ENCODE measurements around the gene CD248. TPM values are rescaled to one million over a fixed set of nuclear protein-coding genes. Genes with fewer than 3 reads are reported as not detected.
"Not testable (repeated sequence)": the region's sequence is repeated elsewhere in the genome, so short reads cannot be mapped to it uniquely, and the experiment has no call there.

The CD248 gene
- total RNA-seq, 1 experiment from 2014 or later: not detected

DNA sequence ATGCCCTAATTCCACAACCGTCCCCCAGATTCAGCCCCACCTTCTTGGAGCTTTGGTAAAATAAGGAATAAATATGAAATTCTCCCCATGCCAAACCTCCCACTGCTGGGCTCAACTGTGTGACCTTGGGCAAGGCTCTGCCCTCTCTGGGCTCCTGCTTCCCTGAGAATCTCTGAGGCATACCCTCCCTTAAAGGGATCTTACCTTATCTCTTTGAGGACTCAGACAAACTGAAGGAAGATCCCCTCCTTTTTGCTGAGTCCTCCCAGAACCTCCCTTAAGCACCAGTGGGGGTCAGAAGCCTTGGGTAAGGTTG is 2.7 kb downstream of the CD248 start:
- DNase-seq (ENCODE audit: low read depth): no peak

DNA sequence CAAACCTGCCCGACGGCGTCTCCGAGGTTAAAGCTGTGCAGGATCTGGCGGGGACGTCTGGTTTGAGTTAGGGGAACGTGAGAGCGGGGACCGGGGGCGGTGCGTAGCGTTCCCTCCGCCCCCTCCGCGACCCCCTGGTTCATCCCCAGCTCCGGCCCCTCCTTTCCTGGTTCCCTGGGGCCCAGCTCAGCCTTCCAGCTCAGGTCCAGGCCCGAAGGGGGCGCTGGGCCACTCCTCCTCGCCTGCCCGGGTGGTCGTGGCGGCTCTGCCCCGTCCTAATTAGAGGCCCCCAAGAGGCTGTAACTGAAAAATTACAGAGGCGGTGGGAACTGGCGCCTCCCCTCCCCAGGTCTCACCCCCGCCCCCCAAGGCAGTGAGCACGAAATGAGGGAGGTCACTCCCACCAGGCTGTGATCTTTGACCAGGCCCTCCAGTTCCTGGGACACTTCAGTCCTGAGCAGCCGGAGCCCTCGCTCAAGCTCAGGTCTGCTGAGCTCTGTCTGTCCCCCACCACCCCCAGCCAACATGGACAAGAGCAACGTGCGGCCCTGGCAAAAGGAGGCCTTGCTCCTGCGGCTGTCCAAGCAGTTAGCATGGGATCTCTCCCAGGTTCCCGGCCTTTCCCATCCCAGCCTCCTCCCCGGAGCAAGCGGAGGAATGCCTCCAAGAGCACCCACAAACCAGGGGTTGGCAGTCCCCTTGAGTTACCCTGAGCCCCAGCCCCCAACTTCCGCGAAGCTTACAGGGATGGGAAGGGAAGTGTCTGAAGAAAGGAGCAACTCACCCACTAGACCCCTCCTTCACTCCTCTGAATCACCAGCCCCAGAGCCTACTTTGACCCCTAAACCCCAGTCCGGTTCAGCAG is 3.3 kb downstream of the CD248 start:
- DNase-seq (ENCODE audit: low read depth): no peak

DNA sequence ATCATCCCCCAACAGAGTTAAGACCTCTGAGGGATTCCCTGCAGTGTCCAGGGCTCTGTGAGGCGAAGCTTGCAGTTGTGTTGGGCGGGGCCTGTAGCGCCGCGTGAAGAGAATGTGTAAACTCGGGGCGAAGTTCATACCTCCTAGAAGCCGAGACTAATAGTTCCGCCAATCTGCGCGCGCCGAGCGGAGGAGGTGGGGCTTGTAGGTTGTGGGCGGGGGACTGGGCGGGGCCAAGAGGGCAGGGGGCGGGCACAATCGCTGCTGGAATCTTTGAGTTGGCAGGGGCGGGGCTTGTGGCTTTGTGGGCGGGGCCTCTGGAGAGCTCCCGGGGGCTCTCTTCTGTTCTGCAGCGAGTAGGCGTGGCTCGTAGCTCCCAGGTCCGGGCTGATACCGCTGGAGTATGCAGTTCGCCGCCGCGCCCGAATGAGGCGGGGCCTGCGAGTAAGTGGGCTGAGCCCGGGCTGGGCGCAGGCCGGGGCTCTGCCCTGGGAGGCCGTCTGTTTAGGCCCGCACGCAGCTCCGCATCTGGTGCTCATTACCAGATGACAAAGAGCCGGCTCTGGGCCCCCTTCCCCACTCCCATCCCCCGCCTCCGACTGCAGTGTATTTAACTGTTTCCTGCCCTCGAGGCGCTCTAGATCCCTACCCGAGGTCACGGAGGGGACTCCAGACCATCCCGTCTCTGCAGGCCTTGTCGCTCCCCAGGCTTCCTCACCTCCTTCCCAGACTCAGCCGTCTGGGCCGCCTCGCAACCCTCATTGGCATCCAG is 4.1 kb downstream of the CD248 start:
- peak; percentile 92 for DNase-seq (ENCODE audit: low read depth)

DNA sequence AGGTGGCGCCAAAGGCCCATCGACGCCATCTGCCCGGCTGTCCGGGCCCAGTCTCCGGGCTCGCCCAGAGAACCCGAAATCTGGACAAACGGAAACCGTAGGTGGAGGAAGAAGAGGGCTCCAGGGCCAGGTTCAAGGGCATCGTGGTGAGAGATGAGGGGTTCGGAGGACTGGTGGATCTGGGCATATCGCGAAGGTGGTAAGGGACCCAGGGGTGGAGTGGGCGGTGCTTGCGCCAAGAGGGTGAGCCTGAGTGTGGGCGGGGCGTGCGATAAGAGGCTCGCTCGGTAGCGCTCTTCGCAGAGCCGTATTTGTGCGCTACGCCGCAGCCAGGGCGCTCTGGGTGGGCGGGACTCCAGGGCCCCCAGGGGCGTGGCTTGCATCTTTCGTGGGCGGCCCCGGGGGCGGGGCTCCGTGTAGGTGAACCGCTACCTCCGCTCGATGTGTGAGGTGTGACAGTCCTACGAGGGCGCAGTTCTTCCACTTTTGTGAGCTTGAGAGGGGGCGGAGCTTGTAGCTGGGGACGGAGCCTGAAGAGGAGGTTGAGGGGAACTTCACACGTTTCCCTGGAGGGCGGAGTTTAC is 4.8 kb downstream of the CD248 start:
- DNase-seq (ENCODE audit: low read depth): peak; percentile 88

DNA sequence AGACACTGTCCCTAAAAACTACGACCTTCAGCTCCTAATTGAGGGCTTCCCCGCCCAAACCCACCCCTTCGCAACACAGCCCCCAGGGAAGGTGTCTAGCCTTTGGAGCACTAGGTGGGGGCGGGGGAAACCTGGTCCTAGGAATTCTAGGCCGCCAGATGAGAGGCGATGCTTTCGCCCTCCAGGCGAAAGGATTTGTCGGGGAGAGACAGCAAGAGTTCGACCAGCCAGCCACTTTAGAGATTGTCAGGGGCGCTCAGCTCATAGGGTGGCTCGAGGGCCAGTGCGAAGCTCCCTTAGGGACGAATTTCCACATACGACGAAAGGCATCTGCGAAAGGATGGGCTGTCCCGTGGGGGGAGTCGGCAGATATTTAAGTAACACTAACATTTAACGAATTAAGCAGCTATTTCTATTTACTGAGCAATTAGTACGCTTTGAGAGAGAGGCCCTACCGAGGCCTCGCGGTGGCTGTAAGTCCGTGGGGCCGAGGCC is 5.3 kb downstream of the CD248 start:
- no peak for DNase-seq (ENCODE audit: low read depth)

DNA sequence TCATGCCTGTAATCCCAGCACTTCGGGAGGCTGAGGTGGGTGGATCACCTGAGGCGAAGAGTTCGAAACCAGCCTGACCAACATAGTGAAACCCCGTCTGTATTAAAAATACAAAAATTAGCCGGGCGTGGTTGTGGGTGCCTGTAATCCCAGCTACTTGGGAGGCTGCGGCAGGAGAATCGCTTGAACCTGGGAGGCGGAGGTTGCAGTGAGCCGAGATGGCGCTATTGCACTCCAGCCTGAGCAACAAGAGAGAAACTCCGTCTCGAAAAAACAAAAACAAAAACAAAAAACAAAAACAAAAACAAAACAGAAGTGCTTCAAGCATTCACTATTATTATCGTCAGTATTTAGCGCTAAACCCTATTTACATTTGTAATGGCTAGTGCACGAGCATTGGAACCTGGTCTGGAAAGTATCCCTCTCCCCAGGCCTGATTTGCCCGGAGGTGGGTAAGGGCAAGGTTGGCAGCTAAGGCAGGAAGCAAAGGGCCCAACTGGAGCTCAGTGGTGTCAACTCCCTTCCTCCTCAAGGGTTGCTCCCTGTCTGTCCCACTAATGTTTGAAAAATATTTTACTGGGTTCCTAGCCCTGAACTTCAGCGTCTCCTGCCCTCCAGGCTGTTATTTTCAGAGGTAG is 5.9 kb downstream of the CD248 start:
- not testable (repeated sequence) for DNase-seq (ENCODE audit: low read depth)

DNA sequence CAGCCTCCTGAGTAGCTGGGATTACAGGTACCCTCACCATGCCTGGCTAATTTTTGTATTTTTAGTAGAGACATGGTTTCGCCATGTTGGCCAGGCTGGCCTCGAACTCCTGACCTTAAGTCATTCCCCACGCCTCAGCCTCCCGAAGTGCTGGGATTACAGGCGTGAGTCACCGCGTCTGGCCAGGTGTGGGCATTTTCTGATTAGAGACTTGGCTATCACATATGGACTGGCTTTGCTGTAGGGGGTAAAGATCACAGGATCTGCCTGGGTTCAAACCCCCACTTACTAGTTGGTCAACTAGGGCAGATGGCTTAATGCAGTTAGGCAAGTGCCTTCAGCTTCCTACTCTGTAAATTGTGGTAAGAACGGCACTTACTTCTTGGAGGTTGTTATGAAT is 6.5 kb downstream of the CD248 start:
- DNase-seq (ENCODE audit: low read depth): no peak

DNA sequence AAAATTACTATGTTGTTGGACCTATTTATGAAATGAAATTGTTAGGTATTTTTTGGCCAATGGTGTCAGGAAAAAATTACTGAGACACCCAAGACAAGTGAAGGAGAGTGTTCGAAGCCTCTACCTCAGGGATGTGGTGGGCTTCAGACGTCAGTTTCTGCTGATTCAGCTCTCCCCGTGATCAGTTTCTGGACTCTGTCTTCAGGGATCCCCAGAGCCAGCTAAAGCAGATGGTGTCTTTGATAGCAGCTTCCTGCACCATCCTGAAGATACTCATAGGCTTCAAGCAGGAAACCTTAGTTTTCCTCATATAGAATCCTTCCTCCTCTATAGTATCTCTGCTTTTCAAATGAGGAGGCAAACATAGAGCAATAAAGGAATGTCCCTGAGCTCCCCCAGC is 7.4 kb downstream of the CD248 start:
- no peak for DNase-seq (ENCODE audit: low read depth)

DNA sequence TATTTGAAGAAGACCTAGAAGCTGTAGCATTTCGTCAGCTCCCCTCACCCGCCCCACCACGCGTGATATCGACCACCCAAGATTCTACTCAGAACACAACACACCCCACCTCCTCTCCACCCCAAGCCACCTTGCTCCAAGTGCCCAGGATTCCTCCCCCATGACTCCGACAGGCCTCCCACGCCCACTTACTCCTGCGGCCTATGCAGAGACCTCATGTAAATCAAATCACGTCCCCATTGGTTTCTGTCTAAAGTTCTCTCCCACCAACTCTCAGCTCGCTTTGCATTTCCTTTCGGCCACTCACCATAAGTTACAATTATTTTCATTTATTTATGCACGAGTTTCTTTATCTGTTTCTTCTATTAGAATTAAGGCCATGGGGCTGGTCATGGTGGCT is 14.2 kb downstream of the CD248 start:
- no peak for DNase-seq (ENCODE audit: low read depth)

DNA sequence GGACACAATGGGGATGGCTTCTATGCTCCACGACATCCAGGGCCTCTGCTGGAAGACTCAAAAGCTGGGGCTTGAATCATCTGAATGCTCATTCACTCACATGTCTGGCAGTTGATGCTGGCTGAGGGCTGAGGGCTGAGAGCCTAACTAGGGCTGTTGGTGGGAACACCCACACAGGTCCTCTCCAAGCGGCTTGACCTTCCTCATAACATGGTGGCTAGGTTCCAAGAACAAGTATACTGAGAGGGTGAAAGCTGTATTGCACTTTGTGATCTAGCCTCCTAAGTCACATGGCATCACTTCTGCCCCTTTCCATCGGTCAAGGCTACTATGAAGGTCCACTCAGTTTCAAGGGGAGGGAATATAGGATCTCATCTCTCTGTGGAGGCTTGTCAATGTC is 17.7 kb downstream of the CD248 start:
- no peak for DNase-seq (ENCODE audit: low read depth)

DNA sequence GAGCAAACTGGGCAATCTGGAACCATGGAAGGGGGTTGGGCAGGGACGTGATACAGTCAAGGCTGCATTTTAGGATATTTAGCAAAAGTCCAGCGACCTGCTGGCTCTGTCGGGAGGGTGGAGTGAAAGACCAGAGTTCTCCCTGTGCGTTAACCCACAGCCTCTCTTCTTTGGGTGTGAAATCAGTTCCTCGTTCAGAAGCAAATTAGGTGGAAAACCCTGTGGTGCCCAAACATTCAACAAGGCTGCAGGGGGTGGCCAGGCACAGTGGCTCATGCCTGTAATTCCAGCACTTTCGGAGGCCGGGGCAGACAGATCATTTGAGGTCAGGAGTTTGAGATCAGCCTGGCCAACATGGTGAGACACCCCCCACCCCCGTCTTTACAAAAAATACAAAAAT is 19.2 kb downstream of the CD248 start:
- DNase-seq (ENCODE audit: low read depth): no peak

DNA sequence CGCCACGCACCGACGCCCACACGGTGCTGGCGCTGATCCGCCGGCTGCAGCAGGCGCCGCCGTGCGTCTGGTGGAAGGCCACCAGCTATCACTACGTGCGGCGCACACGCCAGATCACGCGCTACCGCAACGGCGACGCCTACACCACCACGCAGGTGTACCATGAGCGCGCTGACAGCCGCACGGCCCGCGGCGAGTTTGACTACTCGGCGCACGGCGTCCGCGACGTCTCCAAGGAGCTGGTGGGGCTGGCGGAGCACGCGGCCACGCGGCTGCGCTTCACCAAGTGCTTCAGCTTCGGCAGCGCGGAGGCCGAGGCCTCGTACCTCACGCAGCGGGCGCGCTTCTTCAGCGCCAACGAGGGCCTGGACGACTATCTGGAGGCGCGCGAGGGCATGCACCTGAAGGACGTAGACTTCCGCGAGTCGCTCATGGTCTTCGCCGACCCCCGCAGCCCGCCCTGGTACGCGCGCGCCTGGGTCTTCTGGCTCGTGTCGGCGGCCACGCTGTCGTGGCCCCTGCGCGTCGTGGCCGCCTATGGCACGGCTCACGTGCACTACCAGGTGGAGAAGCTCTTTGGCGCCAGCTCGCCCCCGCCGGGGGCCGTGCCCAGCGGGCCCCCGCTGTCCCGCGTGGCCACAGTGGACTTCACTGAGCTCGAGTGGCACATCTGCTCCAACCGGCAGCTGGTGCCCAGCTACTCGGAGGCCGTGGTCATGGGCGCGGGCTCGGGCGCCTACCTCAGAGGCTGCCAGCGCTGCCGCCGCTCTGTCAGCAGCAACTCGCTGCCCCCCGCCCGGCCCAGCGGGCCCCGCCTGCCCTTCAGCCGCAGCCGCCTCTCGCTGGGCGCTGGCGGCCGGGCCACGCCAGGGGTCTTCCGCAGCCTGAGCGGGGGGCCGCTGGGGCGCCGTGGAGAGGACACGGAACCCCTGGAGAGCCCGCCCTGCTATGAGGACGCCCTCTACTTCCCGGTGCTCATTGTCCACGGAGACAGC is 21.9 kb downstream of the CD248 start:
- no peak for DNase-seq (ENCODE audit: low read depth)

DNA sequence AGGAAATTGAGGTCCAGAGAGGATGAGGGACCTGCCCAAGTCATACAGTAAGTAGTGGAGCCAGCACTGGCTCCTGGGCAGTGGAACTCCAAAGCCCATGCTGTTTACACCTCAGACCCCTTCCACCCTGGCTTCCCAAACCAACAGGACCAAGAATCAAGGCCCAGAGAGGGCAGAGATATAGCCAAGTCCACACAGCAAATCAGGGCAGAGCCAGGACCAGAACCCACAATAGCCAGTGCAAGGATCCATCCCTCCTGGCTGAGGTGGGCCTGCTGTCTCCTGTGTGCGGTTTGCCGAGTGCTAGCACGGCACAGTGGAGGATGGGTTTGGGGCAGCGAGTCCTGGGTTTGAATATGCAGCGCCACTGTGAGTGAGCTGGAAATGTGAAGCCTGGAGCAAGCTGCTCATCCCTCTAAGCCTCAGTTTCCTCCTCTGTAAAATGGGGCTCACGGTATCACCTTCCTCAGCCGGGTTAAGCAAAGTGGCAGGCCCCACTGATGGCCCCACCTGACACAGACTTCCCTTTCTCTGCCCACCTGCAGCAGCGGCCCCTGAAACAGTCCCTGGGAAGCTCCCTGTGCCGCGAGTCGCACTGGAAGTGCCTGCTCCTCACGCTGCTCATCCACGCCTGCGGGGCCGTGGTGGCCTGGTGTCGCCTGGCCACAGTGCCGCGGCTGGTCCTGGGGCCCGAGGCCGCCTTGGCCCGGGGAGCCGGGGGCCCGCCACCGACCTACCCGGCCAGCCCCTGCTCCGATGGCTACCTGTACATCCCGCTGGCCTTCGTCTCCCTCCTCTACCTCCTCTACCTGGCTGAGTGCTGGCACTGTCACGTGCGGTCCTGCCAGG is 22.8 kb downstream of the CD248 start:
- DNase-seq (ENCODE audit: low read depth): no peak

DNA sequence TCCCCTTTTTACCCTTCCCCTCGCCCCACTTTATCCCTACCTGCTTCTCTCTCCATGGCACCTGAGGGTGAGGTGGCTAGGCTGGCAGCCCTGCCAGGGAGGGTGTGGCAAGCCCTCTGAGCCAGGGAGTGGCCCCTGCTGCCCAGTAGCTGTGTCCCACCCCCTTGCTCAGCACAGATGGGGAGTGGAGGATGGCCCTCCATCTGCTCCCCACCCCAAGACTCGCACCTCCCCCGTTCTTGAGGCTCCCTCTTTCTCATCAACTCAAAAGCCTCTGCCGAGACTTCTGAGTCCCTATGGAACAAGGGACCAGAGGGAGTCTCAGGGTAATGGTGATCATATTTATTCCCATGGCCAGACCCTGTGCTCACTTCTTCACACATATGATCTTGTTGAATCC is 23.5 kb downstream of the CD248 start:
- no peak for DNase-seq (ENCODE audit: low read depth)

DNA sequence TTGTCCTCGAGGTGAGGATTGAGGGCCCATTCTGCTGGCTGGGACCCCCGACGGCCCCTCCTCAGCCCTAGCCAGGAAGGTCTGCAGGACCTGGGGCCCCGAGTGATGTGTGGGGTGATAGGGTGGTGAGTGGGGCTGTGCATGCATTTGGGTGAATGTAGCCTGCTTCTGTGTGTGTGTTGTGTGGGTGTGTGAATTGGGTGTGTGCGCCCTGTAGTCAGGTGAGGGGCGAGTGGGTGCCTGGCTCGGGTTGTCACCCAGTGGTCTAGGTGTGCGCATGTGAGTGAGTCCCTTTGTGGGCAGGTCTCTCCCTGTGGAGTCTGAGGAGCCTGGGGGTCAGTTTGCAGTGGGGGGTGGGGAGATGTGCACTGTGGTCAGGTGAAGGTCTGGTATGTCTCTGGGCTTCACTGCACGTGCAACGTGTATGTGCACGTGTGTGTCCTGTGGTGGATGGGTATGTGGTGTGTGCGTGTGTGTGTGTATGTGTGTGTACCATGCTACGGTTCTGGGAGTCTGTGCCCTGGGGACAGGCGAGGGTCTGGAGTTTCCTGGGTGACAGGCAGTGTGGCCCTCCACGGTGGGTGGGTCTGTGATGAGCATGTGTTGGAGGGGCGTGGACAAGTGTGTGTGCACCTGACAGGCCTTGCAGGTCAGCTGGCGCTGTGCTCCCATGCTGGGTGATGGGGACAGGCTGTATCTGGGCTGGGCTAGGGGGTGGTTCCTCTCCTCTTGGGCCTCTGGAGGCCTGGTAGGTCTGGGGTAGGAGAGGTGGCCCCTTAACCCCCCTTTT is 24.1 kb downstream of the CD248 start:
- no peak for DNase-seq (ENCODE audit: low read depth)

DNA sequence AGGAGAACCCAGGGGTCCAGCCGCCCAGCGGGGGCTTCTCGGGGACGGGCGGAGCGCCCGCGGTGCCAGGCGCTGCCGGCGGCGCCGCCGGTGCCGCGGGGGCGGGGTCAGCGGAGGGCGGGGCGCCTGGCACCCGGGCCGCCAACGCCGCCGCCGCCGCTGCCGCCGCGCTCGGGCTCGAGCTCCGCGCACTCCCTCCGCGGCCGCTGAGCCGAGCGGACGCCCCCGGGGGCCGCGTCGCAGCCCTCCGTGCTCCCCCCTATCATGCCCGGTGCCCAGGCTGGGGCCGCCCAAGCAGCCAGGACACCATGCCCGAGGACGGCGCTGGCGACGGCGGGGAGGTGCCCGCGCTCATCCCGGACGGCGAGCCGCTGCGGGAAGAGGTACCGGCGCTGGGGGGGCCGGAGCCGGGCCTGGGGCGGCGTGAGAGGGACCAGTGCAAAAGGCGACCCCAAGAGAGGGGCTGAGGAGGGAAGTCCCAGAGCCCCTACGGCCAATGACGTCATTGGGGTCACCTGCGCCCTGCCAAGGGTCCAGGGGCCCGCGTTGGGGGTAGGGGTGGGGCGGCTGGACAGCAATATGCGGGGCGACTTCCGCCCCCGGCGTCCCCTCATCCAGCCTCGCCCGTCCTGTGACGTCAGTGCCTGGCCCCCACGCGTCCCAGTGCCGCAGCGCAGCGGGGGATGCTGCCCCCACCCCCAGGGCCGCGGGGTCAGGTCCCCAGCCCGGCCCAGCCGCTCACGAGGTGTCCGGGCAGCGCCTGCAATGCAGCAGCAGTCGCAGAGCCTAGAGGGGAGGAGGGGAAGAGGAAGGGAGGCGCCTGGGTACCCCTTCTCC is 24.9 kb downstream of the CD248 start, which contains the start of gene TMEM151A:
Gene TMEM151A, plus strand, starts transcription at position 189 of the 837 bp plus-strand sequence. Its CDS starts 120 bp downstream, at position 309.
- DNase-seq (ENCODE audit: low read depth): no peak

DNA sequence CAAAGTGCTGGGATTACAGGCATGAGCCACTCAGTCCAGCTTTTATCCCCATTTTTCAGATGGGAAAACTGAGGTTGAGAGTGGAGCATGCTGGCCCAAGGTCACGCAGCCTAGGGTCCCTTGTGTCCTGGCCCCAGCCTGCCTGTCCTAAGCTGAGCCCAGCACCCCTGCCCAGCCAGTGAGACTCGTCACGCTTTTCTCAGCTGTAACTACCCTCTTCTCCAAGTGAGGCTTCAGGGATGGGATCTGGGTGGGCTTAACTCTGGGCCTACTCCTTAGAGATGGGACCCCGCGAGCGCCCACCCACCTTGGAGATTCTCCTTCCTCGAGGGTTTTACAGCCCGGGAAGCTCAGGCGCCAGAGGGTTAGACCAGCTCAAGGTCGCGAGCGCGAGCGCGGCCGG is 25.5 kb downstream of the CD248 start:
- no peak for DNase-seq (ENCODE audit: low read depth)

DNA sequence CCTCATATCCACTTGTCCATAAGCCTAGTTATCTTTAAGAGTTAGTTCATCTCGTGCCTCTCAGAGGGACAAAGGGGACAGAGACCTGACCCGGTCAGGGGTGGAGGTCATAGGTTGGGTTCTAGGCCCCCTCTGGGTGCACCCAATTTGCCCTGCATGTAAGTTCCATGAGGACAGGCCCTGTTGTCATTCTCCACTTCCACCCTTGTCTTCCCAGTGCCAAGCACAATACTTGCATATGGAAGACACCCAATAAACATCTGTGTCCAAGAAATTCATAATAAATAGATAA is 26.6 kb downstream of the CD248 start:
- DNase-seq (ENCODE audit: low read depth): no peak
